ENCODE data around the gene CMYA5. TPM values are rescaled to one million over a fixed set of nuclear protein-coding genes. Genes with fewer than 3 reads are reported as not detected.

The CMYA5 gene
- total RNA-seq, 4 donors from 2014 or later = 15.8 to 49.4 (median 27.0) TPM

- intact Hi-C loops (cut with DNase I; ENCODE audit: low total_unique reads) = no loop called here
- peaks cover 0 to 6% of the 10 kb centered on the region in 2 donors for H3K4me1 ChIP-seq
- no peaks in the 10 kb centered on the region for H3K36me3 ChIP-seq
- peak overlapping the region in 1 of 2 donors; percentile 53 for H3K27ac ChIP-seq
- DNase-seq = no peak
- no peaks in the 10 kb centered on the region for H3K27me3 ChIP-seq
- no peak overlapping the region for H3K4me3 ChIP-seq
- H3K9me3 ChIP-seq = no peaks in the 10 kb centered on the region
- TF ChIP-seq POLR2A (IDR thresholded peaks at IDR 0.05) = no peak
- no peak for TF ChIP-seq CTCF (IDR thresholded peaks at IDR 0.05)
Observed at GRCh38 chr5:79843450-79844388, 154.1 kb downstream of the CMYA5 start.

- Histone ChIP-seq H3K9me3 (no peaks in the 10 kb centered on the region), H3K36me3 (no peaks in the 10 kb centered on the region), H3K27ac (no peak overlapping the region), H3K27me3 (no peaks in the 10 kb centered on the region), H3K4me1 (peaks cover 0 to 6% of the 10 kb centered on the region in 2 donors), H3K4me3 (no peak overlapping the region)
- TF ChIP-seq CTCF (IDR thresholded peaks at IDR 0.05) = no peak
- no peak for TF ChIP-seq POLR2A (IDR thresholded peaks at IDR 0.05)
- no peak for DNase-seq
- intact Hi-C loops (cut with DNase I; ENCODE audit: low total_unique reads) = no loop called here
Observed at GRCh38 chr5:79844571-79844970, 154.9 kb downstream of the CMYA5 start.

GRCh38 chr5:79845448-79846197 is 156.0 kb downstream of the CMYA5 start:
- no peaks in the 10 kb centered on the region for H3K27me3 ChIP-seq
- peak in 1 of 2 donors; percentile 56 for DNase-seq
- no peak overlapping the region for H3K4me3 ChIP-seq
- H3K36me3 ChIP-seq = no peaks in the 10 kb centered on the region
- H3K27ac ChIP-seq = peak overlapping the region; percentile 61 to 65
- H3K4me1 ChIP-seq = peaks cover 0 to 5% of the 10 kb centered on the region in 2 donors
- TF ChIP-seq POLR2A (IDR thresholded peaks at IDR 0.05) (no peak), CTCF (IDR thresholded peaks at IDR 0.05) (no peak)
- intact Hi-C loops (cut with DNase I; ENCODE audit: low total_unique reads) = no loop called here
- no peaks in the 10 kb centered on the region for H3K9me3 ChIP-seq

- intact Hi-C loops (cut with DNase I; ENCODE audit: low total_unique reads) = no loop called here
Observed at GRCh38 chr5:79846198-79846521, 156.5 kb downstream of the CMYA5 start.

More at GRCh38 chr5:79846198-79846521, 156.5 kb downstream of the CMYA5 start:
- Histone ChIP-seq H3K27ac (peak overlapping the region; percentile 61 to 65), H3K4me1 (no peaks in the 10 kb centered on the region), H3K27me3 (no peaks in the 10 kb centered on the region), H3K9me3 (no peaks in the 10 kb centered on the region), H3K36me3 (no peaks in the 10 kb centered on the region), H3K4me3 (no peak overlapping the region)
- DNase-seq = no peak
- no peak for TF ChIP-seq POLR2A (IDR thresholded peaks at IDR 0.05)
- no peak for TF ChIP-seq CTCF (IDR thresholded peaks at IDR 0.05)
